Measurements from ENCODE around the gene PRIMPOL. TPM values are rescaled to one million over a fixed set of nuclear protein-coding genes. Genes with fewer than 3 reads are reported as not detected.

Gene PRIMPOL
- total and polyA plus RNA-seq, 9 of the 15 experiments (the other 6 are each of a cell fraction or from before 2014, with no cell fraction given): 11.0 to 32.0 (median 16.1) TPM

DNA sequence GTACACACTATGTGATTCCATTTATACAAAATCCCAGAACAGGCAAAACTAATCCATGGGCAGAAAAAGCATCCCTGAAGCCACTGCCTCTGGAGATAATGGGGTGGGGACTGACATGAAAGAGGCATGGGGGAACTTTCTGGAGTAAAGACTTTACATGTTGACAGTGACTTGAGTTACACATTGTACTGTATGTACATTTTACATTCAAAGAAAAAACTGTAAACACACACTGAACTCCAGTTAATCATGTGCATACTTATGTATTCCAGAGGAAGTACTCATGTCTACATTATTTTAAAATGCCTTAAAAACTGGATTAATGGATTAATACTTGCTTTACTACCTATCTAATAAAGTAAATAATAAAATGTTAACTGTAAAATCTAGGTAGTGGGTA lies 62.8 kb downstream of the PRIMPOL start:
- Histone ChIP-seq H3K4me3 (no peak overlapping the region), H3K27me3 (ENCODE audit: control insufficient read depth in 2 of 2, insufficient read depth in 2 of 2, low read length in 2 of 2) (no peaks in the 10 kb centered on the region), H3K9ac (ENCODE audit: insufficient read depth in 1 of 2, low read depth in 2 of 2, low read length in 2 of 2) (no peak overlapping the region), H3K4me1 (replicated peaks in 1 of 2; ENCODE audit: control insufficient read depth in 2 of 2, insufficient read depth in 2 of 2, low read length in 2 of 2) (no peaks in the 10 kb centered on the region), H3K9me3 (replicated peaks; ENCODE audit: control insufficient read depth, insufficient read depth, low read depth, low read length) (no peaks in the 10 kb centered on the region), H3K9me1 (ENCODE audit: control insufficient read depth, insufficient read depth, low read length) (no peaks in the 10 kb centered on the region), H4K20me1 (replicated peaks; ENCODE audit: control insufficient read depth, insufficient read depth, low read length) (no peaks in the 10 kb centered on the region), H2AFZ (ENCODE audit: low read depth, low read length) (no peak overlapping the region), H3K79me2 (ENCODE audit: control insufficient read depth, insufficient read depth, low read length) (peaks cover 5% of the 10 kb centered on the region; the same call in 1 of the 3 replicates), H3K4me2 (ENCODE audit: insufficient read depth, low read length) (no peak overlapping the region), H3K36me3 (ENCODE audit: control insufficient read depth, insufficient read depth, low read length) (peaks cover 86% of the 10 kb centered on the region), H3K27ac (ENCODE audit: extremely low read depth, low read depth, low read length) (no peak overlapping the region)
- BruUV-seq (replicated peaks): no TSS peak
- intact Hi-C loops (cut with micrococcal nuclease): no loop called here
- ATAC-seq (no peak), FAIRE-seq (no peak), DNase-seq (ENCODE audit: extremely low read depth in 1 of 4, low spot score in 3 of 4) (no peak)
- POLR2A ChIA-PET: no interaction called here
- in situ Hi-C loops (cut with MboI): no loop called here
- CTCF ChIA-PET (ENCODE audit: low intra/inter-chr PET ratio): no interaction called here
- TF ChIP-seq SETDB1 (IDR thresholded peaks at IDR 0.05; ENCODE audit: low read length): no peak
- no peak for TF ChIP-seq FOXA3 (CRISPR knock-in tag; conservative IDR thresholded peaks at IDR 0.05 in 1 of 2, IDR thresholded peaks at IDR 0.05 in 1 of 2)
- no peak for TF ChIP-seq ATF7 (IDR thresholded peaks at IDR 0.05)
- no peak for TF ChIP-seq ZNF253 (CRISPR knock-in tag; conservative IDR thresholded peaks at IDR 0.05)
- TF ChIP-seq SMAD3 (CRISPR knock-in tag; conservative IDR thresholded peaks at IDR 0.05): no peak
- TF ChIP-seq CBX5 (IDR thresholded peaks at IDR 0.05; ENCODE audit: borderline replicate concordance, low read depth): no peak
- TF ChIP-seq U2AF2 (optimal IDR thresholded peaks at IDR 0.05; ENCODE audit: low read depth, low read length): no peak
- TF ChIP-seq HDGF (IDR thresholded peaks at IDR 0.05): no peak
- TF ChIP-seq KLF13 (tag; IDR thresholded peaks at IDR 0.05; ENCODE audit: borderline replicate concordance, low read depth): no peak

All from K562 (cell line).